Calu3 (cell line): ENCODE measurements around the gene MBD6. TPM values are rescaled to one million over a fixed set of nuclear protein-coding genes. Genes with fewer than 3 reads are reported as not detected.
"Not testable (repeated sequence)": the region's sequence is repeated elsewhere in the genome, so short reads cannot be mapped to it uniquely, and the experiment has no call there.

ENCODE experiments used
- BruUV-seq: library from RNA; stranded (reverse); fragments of 400-500 nt; replicated peaks from 2 replicates; lab custom pipeline; 2021; lab: Mats Ljungman, UMichigan
- CTCF ChIA-PET: fragments of 300-600 bp; sonication (Branson Sonifier 250); formaldehyde crosslinking; loops from one replicate; lab custom pipeline; 2022; ENCODE audit warnings: antibody characterized with exemption; lab: Charles Lee
- DNase-seq: peaks from one replicate; pipeline ENCODE4 v3.0.0; 2022
- H3K27ac Mint-ChIP-seq: one replicate; pipeline ENCODE4 v1.8.0; 2022; ENCODE audit warnings: mixed read lengths; ENCODE audit not compliant: unreplicated experiment
- H3K27me3 Mint-ChIP-seq: one replicate; pipeline ENCODE4 v1.8.0; 2022; ENCODE audit warnings: mixed read lengths; ENCODE audit not compliant: unreplicated experiment
- H3K36me3 Mint-ChIP-seq: one replicate; pipeline ENCODE4 v1.8.0; 2022; ENCODE audit warnings: mild to moderate bottlenecking, moderate library complexity, mixed read lengths; ENCODE audit not compliant: insufficient read depth, unreplicated experiment
- H3K4me1 Mint-ChIP-seq: one replicate; pipeline ENCODE4 v1.8.0; 2022; ENCODE audit warnings: mild to moderate bottlenecking, low read depth, mixed read lengths; ENCODE audit not compliant: unreplicated experiment
- H3K4me3 Mint-ChIP-seq: one replicate; pipeline ENCODE4 v1.8.0; 2022; ENCODE audit warnings: mild to moderate bottlenecking, low read depth, moderate library complexity, mixed read lengths; ENCODE audit not compliant: unreplicated experiment
- H3K9me3 Mint-ChIP-seq: one replicate; pipeline ENCODE4 v1.8.0; 2022; ENCODE audit warnings: low read depth, mixed read lengths; ENCODE audit not compliant: unreplicated experiment
- CTCF ChIP-seq: fragments of 200-600 bp; IDR thresholded peaks from one replicate; pipeline ENCODE4 v1.8.0; 2022; ENCODE audit warnings: antibody characterized with exemption; ENCODE audit not compliant: unreplicated experiment
- intact Hi-C: fragments of 100-400 bp; cut with micrococcal nuclease; formaldehyde crosslinking; loops from one replicate; pipeline ENCODE4 v1.10.0; 2022; ENCODE audit not compliant: unreplicated experiment
- total RNA-seq: library from RNA; stranded (reverse); gene quantifications from 2 replicates; pipeline ENCODE4 v1.2.3, GENCODE V29; 2022

The MBD6 gene
- total RNA-seq, 1 experiment from 2014 or later = 127 TPM

- Mint-ChIP-seq H3K4me1 (no peaks in the 10 kb centered on the region), H3K27me3 (peaks cover 76% of the 10 kb centered on the region), H3K4me3 (no peak overlapping the region), H3K27ac (no peak overlapping the region), H3K36me3 (no peaks in the 10 kb centered on the region), H3K9me3 (no peaks in the 10 kb centered on the region)
- CTCF ChIA-PET = no interaction called here
- intact Hi-C loops = no loop called here
- BruUV-seq = no TSS peak
- DNase-seq = no peak
- no peak for TF ChIP-seq CTCF
Measured at GRCh38 chr12:57568838-57569237, 46.2 kb downstream of the MBD6 start.

GRCh38 chr12:57569858-57570257 is 47.2 kb downstream of the MBD6 start:
- no peaks in the 10 kb centered on the region for H3K4me1 Mint-ChIP-seq
- no peaks in the 10 kb centered on the region for H3K36me3 Mint-ChIP-seq
- BruUV-seq = no TSS peak
- TF ChIP-seq CTCF = no peak
- CTCF ChIA-PET = interaction anchor here (0.6 kb wide), 1 partner anchor 14 kb away, joined by 4 read pairs; no protein-coding TSS in a partner anchor
- no peak overlapping the region for H3K4me3 Mint-ChIP-seq
- H3K27me3 Mint-ChIP-seq = peaks cover 68% of the 10 kb centered on the region
- DNase-seq = no peak
- intact Hi-C loops = no loop called here
- no peaks in the 10 kb centered on the region for H3K9me3 Mint-ChIP-seq
- H3K27ac Mint-ChIP-seq = no peak overlapping the region

- CTCF ChIA-PET, H3K9me3 Mint-ChIP-seq, intact Hi-C loops, H3K4me1 Mint-ChIP-seq, DNase-seq, H3K36me3 Mint-ChIP-seq, H3K4me3 Mint-ChIP-seq, BruUV-seq, H3K27ac Mint-ChIP-seq: not testable (repeated sequence)
- peaks cover 68% of the 10 kb centered on the region for H3K27me3 Mint-ChIP-seq
Measured at GRCh38 chr12:57570438-57570837, 47.8 kb downstream of the MBD6 start.

GRCh38 chr12:57571926-57572762 is 49.5 kb downstream of the MBD6 start:
- Mint-ChIP-seq H3K27me3 (peaks cover 81% of the 10 kb centered on the region), H3K4me1 (no peaks in the 10 kb centered on the region), H3K9me3 (no peaks in the 10 kb centered on the region), H3K4me3 (no peak overlapping the region), H3K27ac (no peak overlapping the region), H3K36me3 (no peaks in the 10 kb centered on the region)
- BruUV-seq = no TSS peak
- CTCF ChIA-PET = interaction anchor here (1.3 kb wide), 1 partner anchor 11 kb away, joined by 3 read pairs; no protein-coding TSS in a partner anchor
- no peak for TF ChIP-seq CTCF
- DNase-seq = no peak
- intact Hi-C loops = no loop called here

GRCh38 chr12:57574795-57575194 is 52.2 kb downstream of the MBD6 start:
- TF ChIP-seq CTCF = no peak
- H3K36me3 Mint-ChIP-seq = no peaks in the 10 kb centered on the region
- no peak overlapping the region for H3K27ac Mint-ChIP-seq
- peaks cover 6% of the 10 kb centered on the region for H3K4me1 Mint-ChIP-seq
- BruUV-seq = no TSS peak
- no peaks in the 10 kb centered on the region for H3K9me3 Mint-ChIP-seq
- H3K4me3 Mint-ChIP-seq = no peak overlapping the region
- CTCF ChIA-PET = interaction anchor here (0.7 kb wide), 1 partner anchor 75 kb away, joined by 3 read pairs; no protein-coding TSS in a partner anchor
- peaks cover 70% of the 10 kb centered on the region for H3K27me3 Mint-ChIP-seq
- DNase-seq = no peak
- intact Hi-C loops = no loop called here
